ENCODE results near the gene PDE7B.

The PDE7B gene

DNA sequence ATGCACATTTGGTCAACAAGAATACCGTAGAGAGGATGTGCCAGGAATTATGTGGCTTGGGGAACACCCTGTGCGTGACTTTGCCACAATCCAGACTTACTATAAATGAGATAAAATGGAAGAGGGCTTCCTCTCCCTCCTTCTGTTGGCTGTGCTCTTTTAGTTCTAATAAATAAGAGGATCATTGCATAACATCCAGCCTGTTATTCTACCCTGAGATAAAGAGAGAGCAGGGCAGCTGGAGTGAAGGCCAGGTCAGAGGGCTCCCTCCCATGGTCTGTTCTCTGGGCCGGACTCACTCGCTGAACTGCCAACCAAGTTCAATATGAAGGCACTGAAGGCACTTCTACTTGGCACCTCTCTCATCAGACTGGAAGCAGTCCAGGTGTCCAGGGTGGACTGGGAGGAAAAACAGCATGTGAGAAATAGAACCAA, 306.9 kb downstream of the PDE7B start:
- DNase-seq (ENCODE audit: extremely low read depth, insufficient read length) = no peak
- no peak overlapping the region for H3K4me3 ChIP-seq (replicated peaks; ENCODE audit: low read depth, low read length)
- TF ChIP-seq, protein P1, sequence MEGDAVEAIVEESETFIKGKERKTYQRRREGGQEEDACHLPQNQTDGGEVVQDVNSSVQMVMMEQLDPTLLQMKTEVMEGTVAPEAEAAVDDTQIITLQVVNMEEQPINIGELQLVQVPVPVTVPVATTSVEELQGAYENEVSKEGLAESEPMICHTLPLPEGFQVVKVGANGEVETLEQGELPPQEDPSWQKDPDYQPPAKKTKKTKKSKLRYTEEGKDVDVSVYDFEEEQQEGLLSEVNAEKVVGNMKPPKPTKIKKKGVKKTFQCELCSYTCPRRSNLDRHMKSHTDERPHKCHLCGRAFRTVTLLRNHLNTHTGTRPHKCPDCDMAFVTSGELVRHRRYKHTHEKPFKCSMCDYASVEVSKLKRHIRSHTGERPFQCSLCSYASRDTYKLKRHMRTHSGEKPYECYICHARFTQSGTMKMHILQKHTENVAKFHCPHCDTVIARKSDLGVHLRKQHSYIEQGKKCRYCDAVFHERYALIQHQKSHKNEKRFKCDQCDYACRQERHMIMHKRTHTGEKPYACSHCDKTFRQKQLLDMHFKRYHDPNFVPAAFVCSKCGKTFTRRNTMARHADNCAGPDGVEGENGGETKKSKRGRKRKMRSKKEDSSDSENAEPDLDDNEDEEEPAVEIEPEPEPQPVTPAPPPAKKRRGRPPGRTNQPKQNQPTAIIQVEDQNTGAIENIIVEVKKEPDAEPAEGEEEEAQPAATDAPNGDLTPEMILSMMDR (IDR thresholded peaks at IDR 0.05; ENCODE audit: insufficient read depth, low read length, poor library complexity, severe bottlenecking) = no peak
- H3K36me3 ChIP-seq (ENCODE audit: control insufficient read depth, insufficient read depth, low read length) = no peaks in the 10 kb centered on the region
- no peaks in the 10 kb centered on the region; the same call in 1 of the 2 replicates for H3K27me3 ChIP-seq (replicated peaks; ENCODE audit: control insufficient read depth, insufficient read depth, low read length)

DNA sequence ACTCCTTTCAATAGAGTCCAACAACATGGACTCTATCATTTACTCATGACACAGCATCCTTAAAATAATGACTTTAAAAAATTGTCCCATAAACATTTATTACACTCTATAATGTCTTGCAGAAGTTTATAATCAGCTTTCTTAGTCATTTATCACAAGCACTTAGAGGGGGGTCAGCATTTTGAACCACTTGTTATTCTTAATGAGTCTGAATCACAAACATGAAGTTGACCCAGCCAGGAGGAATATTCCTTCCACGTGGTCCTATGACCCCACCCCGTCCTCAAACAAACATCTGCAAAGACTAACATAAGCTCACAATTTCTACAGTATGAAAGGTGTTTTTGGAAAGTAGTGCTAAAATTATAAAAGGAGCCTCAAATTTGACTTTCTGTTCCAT, 307.5 kb downstream of the PDE7B start:
- TF ChIP-seq, protein P1 (IDR thresholded peaks at IDR 0.05; ENCODE audit: insufficient read depth, low read length, poor library complexity, severe bottlenecking) = no peak
- H3K27me3 ChIP-seq (replicated peaks; ENCODE audit: control insufficient read depth, insufficient read depth, low read length) = no peaks in the 10 kb centered on the region
- H3K4me3 ChIP-seq (replicated peaks; ENCODE audit: low read depth, low read length) = no peak overlapping the region
- no peaks in the 10 kb centered on the region for H3K36me3 ChIP-seq (ENCODE audit: control insufficient read depth, insufficient read depth, low read length)
- DNase-seq (ENCODE audit: extremely low read depth, insufficient read length) = no peak

DNA sequence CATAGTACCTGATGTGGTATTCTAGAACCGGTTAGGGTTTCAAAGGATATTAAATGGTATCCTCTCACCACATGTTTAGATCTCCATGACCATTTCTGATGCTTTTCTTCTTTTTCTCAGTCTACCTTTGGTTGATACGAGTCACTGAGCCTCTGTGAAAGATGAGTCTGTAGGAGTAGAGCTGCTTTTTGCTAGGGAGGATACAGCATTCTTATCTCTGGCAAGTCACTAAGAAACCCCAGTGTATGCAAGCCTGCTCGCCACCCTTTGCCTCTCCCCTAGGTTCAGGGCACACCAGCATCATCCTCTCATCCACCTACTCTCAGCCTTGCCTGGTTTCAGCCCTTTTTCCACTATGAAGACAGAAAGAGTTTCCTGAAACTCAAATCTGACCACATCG, 308.7 kb downstream of the PDE7B start:
- no peak for DNase-seq (ENCODE audit: extremely low read depth, insufficient read length)
- Histone ChIP-seq H3K27me3 (replicated peaks; ENCODE audit: control insufficient read depth, insufficient read depth, low read length) (no peaks in the 10 kb centered on the region), H3K4me3 (replicated peaks; ENCODE audit: low read depth, low read length) (no peak overlapping the region), H3K36me3 (ENCODE audit: control insufficient read depth, insufficient read depth, low read length) (no peaks in the 10 kb centered on the region)
- TF ChIP-seq, protein P1 (IDR thresholded peaks at IDR 0.05; ENCODE audit: insufficient read depth, low read length, poor library complexity, severe bottlenecking) = no peak

DNA sequence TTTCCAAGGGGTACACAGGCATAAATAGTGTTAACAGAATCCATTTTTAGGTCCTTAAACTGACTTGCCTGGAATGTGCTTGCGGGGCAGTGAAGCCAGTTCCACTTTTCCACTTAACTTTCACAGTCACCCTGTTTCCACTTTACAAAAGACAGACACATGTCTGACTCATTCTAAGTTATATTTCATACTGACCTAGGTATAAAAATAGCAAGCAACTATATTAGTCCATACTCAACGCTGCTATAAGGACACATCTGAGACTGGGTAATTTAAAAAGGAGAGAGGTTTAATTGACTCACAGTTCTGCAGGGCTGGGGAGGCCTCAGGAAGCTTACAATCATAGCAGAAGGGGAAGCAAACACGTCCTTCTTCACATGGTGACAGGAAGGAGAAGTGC, 310.4 kb downstream of the PDE7B start:
- no peaks in the 10 kb centered on the region for H3K36me3 ChIP-seq (ENCODE audit: control insufficient read depth, insufficient read depth, low read length)
- TF ChIP-seq, protein P1 (IDR thresholded peaks at IDR 0.05; ENCODE audit: insufficient read depth, low read length, poor library complexity, severe bottlenecking) = no peak
- no peaks in the 10 kb centered on the region for H3K27me3 ChIP-seq (replicated peaks; ENCODE audit: control insufficient read depth, insufficient read depth, low read length)
- no peak for DNase-seq (ENCODE audit: extremely low read depth, insufficient read length)
- H3K4me3 ChIP-seq (replicated peaks; ENCODE audit: low read depth, low read length) = no peak overlapping the region

DNA sequence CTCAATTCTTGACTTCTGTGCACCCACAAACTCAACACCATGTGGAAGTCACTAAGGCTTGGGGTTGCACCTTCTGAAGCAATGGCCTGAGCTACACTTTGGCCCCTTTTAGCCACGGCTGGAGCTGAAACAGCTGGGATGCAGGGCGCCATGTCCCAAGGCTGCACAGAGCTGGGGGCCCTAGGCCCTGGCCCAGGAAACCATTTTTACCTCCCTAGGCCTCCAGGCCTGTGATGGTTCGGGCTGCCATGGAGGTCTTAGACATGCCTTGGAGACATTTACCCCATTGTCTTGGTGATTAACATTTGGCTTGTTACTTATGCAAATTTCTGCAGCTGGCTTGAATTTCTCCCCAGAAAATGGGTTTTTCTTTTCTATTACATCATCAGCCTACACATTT, 311.8 kb downstream of the PDE7B start:
- H3K27me3 ChIP-seq (replicated peaks; ENCODE audit: control insufficient read depth, insufficient read depth, low read length) = no peaks in the 10 kb centered on the region
- TF ChIP-seq, protein P1 (IDR thresholded peaks at IDR 0.05; ENCODE audit: insufficient read depth, low read length, poor library complexity, severe bottlenecking) = no peak
- H3K4me3 ChIP-seq (replicated peaks; ENCODE audit: low read depth, low read length) = no peak overlapping the region

DNA sequence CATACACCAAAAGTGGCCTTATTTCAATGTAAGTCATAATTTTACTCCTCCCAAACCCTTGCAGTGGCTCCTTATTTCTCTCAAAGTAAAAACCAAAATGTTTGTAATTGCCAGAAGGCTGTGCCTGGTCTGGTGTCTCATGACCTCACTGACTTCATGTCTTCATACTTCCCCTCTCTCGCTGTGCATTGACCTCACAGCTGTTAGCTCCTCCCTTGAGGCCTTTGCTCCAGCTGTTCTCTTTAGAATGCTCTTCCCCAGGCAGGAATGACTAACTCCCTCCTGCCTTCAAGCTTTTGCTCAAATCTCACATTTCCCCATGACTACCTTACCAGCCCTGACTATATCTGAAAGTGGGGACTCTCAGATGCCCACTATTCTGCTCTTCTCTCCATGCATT, 315.3 kb downstream of the PDE7B start:
- no peaks in the 10 kb centered on the region for H3K27me3 ChIP-seq (replicated peaks; ENCODE audit: control insufficient read depth, insufficient read depth, low read length)
- no peak for DNase-seq (ENCODE audit: extremely low read depth, insufficient read length)
- H3K36me3 ChIP-seq (ENCODE audit: control insufficient read depth, insufficient read depth, low read length) = no peaks in the 10 kb centered on the region
- no peak overlapping the region for H3K4me3 ChIP-seq (replicated peaks; ENCODE audit: low read depth, low read length)
- TF ChIP-seq, protein P1 (IDR thresholded peaks at IDR 0.05; ENCODE audit: insufficient read depth, low read length, poor library complexity, severe bottlenecking) = no peak

More for the DNA sequence above, 311.8 kb downstream of the PDE7B start:
- no peak for DNase-seq (ENCODE audit: extremely low read depth, insufficient read length)
- no peaks in the 10 kb centered on the region for H3K36me3 ChIP-seq (ENCODE audit: control insufficient read depth, insufficient read depth, low read length)

Measured in GM06990 (cell line).